ENCODE results near the gene STAT5B.
"Not testable (repeated sequence)": the region's sequence is repeated elsewhere in the genome, so short reads cannot be mapped to it uniquely, and the experiment has no call there.

The STAT5B gene

DNA sequence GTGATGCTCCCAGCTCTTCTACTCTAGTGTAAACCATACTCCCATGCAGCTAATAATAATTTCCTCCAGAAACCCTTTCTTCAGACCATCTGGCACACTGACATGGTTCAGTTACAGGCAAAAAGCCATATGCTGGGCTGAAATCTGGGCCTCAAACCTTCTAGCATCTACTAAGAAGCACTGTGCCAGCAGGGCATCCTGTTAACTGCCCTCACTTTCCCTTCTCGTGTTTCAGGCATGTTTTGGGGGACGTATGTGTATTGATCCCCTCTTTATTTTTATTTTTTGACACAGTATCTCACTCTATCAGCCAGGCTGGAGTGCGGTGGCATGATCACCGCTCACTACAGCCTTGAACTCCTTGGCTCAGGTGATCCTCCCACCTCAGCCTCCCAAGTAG lies 45.4 kb upstream of the STAT5B start:
- H3K4me2 ChIP-seq (ENCODE audit: low read length): no peak overlapping the region
- no peak overlapping the region for H3K4ac ChIP-seq (ENCODE audit: low read depth, low read length)
- no peak overlapping the region for H3K18ac ChIP-seq (ENCODE audit: low read length)
- H3K79me2 ChIP-seq (ENCODE audit: control insufficient read depth, insufficient read depth, low read length, poor library complexity): no peaks in the 10 kb centered on the region
- peaks cover 3 to 8% of the 10 kb centered on the region in 2 experiments for H3K4me1 ChIP-seq (ENCODE audit: control insufficient read depth in 1 of 2, insufficient read depth in 2 of 2, low read length in 2 of 2)
- no peak overlapping the region for H2BK5ac ChIP-seq (ENCODE audit: low read depth, low read length, poor library complexity)
- no peak overlapping the region for H2AFZ ChIP-seq (ENCODE audit: insufficient read depth, low read length, poor library complexity)
- H3K27me3 ChIP-seq (ENCODE audit: insufficient read depth, low read length): no peaks in the 10 kb centered on the region
- H3K36me3 ChIP-seq (ENCODE audit: control insufficient read depth in 1 of 2, insufficient read depth in 2 of 2, low read length in 2 of 2): peaks cover 13 to 30% of the 10 kb centered on the region in 2 experiments
- no CpG with 5 or more reads among the region's 4 CpGs for WGBS (ENCODE audit: extremely low coverage, insufficient coverage, insufficient read length)
- H3K9me3 ChIP-seq (ENCODE audit: insufficient read depth, low read depth, low read length): no peaks in the 10 kb centered on the region
- H3K14ac ChIP-seq (ENCODE audit: low read length): no peak overlapping the region
- no peak overlapping the region for H4K91ac ChIP-seq (ENCODE audit: low read depth, low read length)
- H2BK12ac ChIP-seq (ENCODE audit: low read length): no peak overlapping the region
- H3K27ac ChIP-seq (ENCODE audit: low read depth, low read length): no peak overlapping the region
- no peak for DNase-seq
- no peak overlapping the region for H2BK120ac ChIP-seq (ENCODE audit: insufficient read depth, low read length, poor library complexity)
- H4K8ac ChIP-seq (ENCODE audit: low read depth, low read length): no peak overlapping the region
- no peak overlapping the region for H3K4me3 ChIP-seq (ENCODE audit: low read depth, low read length)
- no peak overlapping the region for H3K9ac ChIP-seq (ENCODE audit: low read length)
- H4K12ac ChIP-seq (ENCODE audit: low read depth, low read length): no peak overlapping the region
- H3K23ac ChIP-seq (ENCODE audit: low read length): no peak overlapping the region
- no peak overlapping the region for H2AK5ac ChIP-seq (ENCODE audit: low read length)
- H3K79me1 ChIP-seq (ENCODE audit: low read length): no peaks in the 10 kb centered on the region

DNA sequence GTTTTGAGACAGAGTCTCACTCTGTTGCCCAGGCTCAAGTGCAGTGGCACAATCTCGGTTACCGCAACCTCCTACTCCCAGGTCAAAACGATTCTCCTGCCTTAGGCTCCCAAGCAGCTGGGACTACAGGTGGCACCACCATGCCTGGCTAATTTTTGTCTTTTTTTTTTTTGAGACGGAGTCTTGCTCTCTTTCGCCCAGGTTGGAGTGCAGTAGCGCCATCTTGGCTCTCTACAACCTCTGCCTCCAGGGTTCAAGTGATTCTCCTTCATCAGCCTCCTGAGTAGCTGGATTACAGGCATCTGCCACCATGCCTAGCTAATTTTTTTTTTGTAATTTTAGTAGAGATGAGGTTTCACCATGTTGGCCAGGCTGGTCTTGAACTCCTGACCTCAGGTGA lies 41.8 kb upstream of the STAT5B start:
- H2AK5ac ChIP-seq (ENCODE audit: low read length); H3K23ac ChIP-seq (ENCODE audit: low read length); H3K4me1 ChIP-seq (ENCODE audit: control insufficient read depth in 1 of 2, insufficient read depth in 2 of 2, low read length in 2 of 2); H2BK5ac ChIP-seq (ENCODE audit: low read depth, low read length, poor library complexity); H3K27me3 ChIP-seq (ENCODE audit: insufficient read depth, low read length); H3K4ac ChIP-seq (ENCODE audit: low read depth, low read length); H2BK120ac ChIP-seq (ENCODE audit: insufficient read depth, low read length, poor library complexity); H3K79me1 ChIP-seq (ENCODE audit: low read length); H3K27ac ChIP-seq (ENCODE audit: low read depth, low read length); H4K91ac ChIP-seq (ENCODE audit: low read depth, low read length); H3K4me2 ChIP-seq (ENCODE audit: low read length); H3K79me2 ChIP-seq (ENCODE audit: control insufficient read depth, insufficient read depth, low read length, poor library complexity); H3K9me3 ChIP-seq (ENCODE audit: insufficient read depth, low read depth, low read length); H2BK12ac ChIP-seq (ENCODE audit: low read length); DNase-seq; H2AFZ ChIP-seq (ENCODE audit: insufficient read depth, low read length, poor library complexity); H3K14ac ChIP-seq (ENCODE audit: low read length); H4K12ac ChIP-seq (ENCODE audit: low read depth, low read length); H3K9ac ChIP-seq (ENCODE audit: low read length); H3K18ac ChIP-seq (ENCODE audit: low read length); H3K4me3 ChIP-seq (ENCODE audit: low read depth, low read length); H4K8ac ChIP-seq (ENCODE audit: low read depth, low read length): not testable (repeated sequence)
- no CpG with 5 or more reads among the region's 6 CpGs for WGBS (ENCODE audit: extremely low coverage, insufficient coverage, insufficient read length)
- H3K36me3 ChIP-seq (ENCODE audit: control insufficient read depth in 1 of 2, insufficient read depth in 2 of 2, low read length in 2 of 2): peaks cover 10 to 25% of the 10 kb centered on the region in 2 experiments

DNA sequence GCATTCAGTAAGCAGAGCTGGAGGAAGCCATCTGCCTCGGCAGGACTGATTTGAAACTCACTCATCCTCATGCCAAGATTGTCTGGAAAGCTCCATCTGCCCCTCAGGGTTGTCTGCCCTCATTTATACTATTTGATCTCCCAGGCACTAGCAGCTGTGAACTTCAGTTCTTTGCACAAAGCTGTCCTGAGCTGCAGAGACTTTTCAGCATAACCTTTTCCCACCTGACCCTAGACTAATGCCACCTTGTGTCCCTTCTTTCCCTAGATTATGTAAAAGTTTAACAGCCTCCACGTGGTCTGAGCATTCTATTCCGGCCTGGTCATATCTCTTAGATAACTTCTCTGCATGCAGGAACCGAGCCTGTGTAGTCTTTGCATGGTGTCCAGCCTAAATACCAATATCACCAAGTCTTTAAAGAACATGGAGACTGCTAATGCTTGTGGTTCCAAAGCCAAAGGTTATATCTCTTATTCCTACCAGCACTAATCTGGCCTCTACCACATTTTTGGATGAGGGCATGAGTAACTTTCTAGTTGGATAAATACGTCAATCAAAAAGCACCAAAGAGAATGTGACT lies 41.2 kb upstream of the STAT5B start:
- H2AK5ac ChIP-seq (ENCODE audit: low read length): no peak overlapping the region
- H3K9ac ChIP-seq (ENCODE audit: low read length): no peak overlapping the region
- no peak overlapping the region for H2BK12ac ChIP-seq (ENCODE audit: low read length)
- no peak overlapping the region for H3K27ac ChIP-seq (ENCODE audit: low read depth, low read length)
- H3K4me1 ChIP-seq (ENCODE audit: control insufficient read depth in 1 of 2, insufficient read depth in 2 of 2, low read length in 2 of 2): peaks cover under 1 to 12% of the 10 kb centered on the region in 2 experiments
- no peak overlapping the region for H2BK120ac ChIP-seq (ENCODE audit: insufficient read depth, low read length, poor library complexity)
- peaks cover 9 to 24% of the 10 kb centered on the region in 2 experiments for H3K36me3 ChIP-seq (ENCODE audit: control insufficient read depth in 1 of 2, insufficient read depth in 2 of 2, low read length in 2 of 2)
- no peak overlapping the region for H2BK5ac ChIP-seq (ENCODE audit: low read depth, low read length, poor library complexity)
- no CpG with 5 or more reads among the region's 5 CpGs for WGBS (ENCODE audit: extremely low coverage, insufficient coverage, insufficient read length)
- H3K79me1 ChIP-seq (ENCODE audit: low read length): no peaks in the 10 kb centered on the region
- H4K91ac ChIP-seq (ENCODE audit: low read depth, low read length): no peak overlapping the region
- no peak overlapping the region for H4K8ac ChIP-seq (ENCODE audit: low read depth, low read length)
- no peaks in the 10 kb centered on the region for H3K27me3 ChIP-seq (ENCODE audit: insufficient read depth, low read length)
- no peak overlapping the region for H3K23ac ChIP-seq (ENCODE audit: low read length)
- no peak overlapping the region for H3K14ac ChIP-seq (ENCODE audit: low read length)
- H3K18ac ChIP-seq (ENCODE audit: low read length): no peak overlapping the region
- no peak overlapping the region for H3K4me3 ChIP-seq (ENCODE audit: low read depth, low read length)
- H3K79me2 ChIP-seq (ENCODE audit: control insufficient read depth, insufficient read depth, low read length, poor library complexity): no peaks in the 10 kb centered on the region
- no peak overlapping the region for H4K12ac ChIP-seq (ENCODE audit: low read depth, low read length)
- DNase-seq: no peak
- H3K4ac ChIP-seq (ENCODE audit: low read depth, low read length): no peak overlapping the region
- no peak overlapping the region for H2AFZ ChIP-seq (ENCODE audit: insufficient read depth, low read length, poor library complexity)
- H3K4me2 ChIP-seq (ENCODE audit: low read length): no peak overlapping the region
- H3K9me3 ChIP-seq (ENCODE audit: insufficient read depth, low read depth, low read length): peaks cover 2% of the 10 kb centered on the region

DNA sequence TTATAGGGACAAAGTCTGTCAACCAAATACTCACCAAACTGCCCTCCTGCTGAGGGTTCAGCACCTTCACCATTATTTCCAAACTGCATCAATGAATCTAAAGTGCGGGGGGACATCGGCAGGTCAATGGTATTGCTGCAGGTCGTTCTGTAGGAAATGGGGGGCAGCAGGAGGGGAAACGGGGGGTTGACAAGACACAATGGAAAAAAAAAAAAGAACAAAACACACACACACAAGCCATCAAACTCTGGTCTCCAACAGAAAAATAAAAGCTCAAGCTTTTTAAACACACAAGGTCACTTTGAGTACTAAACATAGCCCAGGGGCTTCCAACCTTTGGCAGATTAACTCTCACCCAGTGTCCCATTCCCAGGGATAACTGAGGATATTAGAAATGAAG lies 40.6 kb upstream of the STAT5B start:
- Histone ChIP-seq H3K4me1 (ENCODE audit: control insufficient read depth in 1 of 2, insufficient read depth in 2 of 2, low read length in 2 of 2) (peaks cover 7 to 18% of the 10 kb centered on the region in 2 experiments), H3K79me2 (ENCODE audit: control insufficient read depth, insufficient read depth, low read length, poor library complexity) (no peaks in the 10 kb centered on the region), H2BK5ac (ENCODE audit: low read depth, low read length, poor library complexity) (no peak overlapping the region), H3K27me3 (ENCODE audit: insufficient read depth, low read length) (no peaks in the 10 kb centered on the region), H3K27ac (ENCODE audit: low read depth, low read length) (no peak overlapping the region), H3K18ac (ENCODE audit: low read length) (no peak overlapping the region), H3K4ac (ENCODE audit: low read depth, low read length) (no peak overlapping the region), H3K14ac (ENCODE audit: low read length) (no peak overlapping the region), H4K8ac (ENCODE audit: low read depth, low read length) (no peak overlapping the region), H4K91ac (ENCODE audit: low read depth, low read length) (no peak overlapping the region), H3K79me1 (ENCODE audit: low read length) (no peaks in the 10 kb centered on the region), H2BK120ac (ENCODE audit: insufficient read depth, low read length, poor library complexity) (no peak overlapping the region), H3K23ac (ENCODE audit: low read length) (no peak overlapping the region), H3K4me2 (ENCODE audit: low read length) (no peak overlapping the region), H3K4me3 (ENCODE audit: low read depth, low read length) (no peak overlapping the region), H2BK12ac (ENCODE audit: low read length) (no peak overlapping the region), H4K12ac (ENCODE audit: low read depth, low read length) (no peak overlapping the region), H3K9ac (ENCODE audit: low read length) (no peak overlapping the region), H2AK5ac (ENCODE audit: low read length) (no peak overlapping the region), H3K9me3 (ENCODE audit: insufficient read depth, low read depth, low read length) (peaks cover 2% of the 10 kb centered on the region), H2AFZ (ENCODE audit: insufficient read depth, low read length, poor library complexity) (no peak overlapping the region), H3K36me3 (ENCODE audit: control insufficient read depth in 1 of 2, insufficient read depth in 2 of 2, low read length in 2 of 2) (peaks cover 9 to 19% of the 10 kb centered on the region in 2 experiments)
- WGBS (ENCODE audit: extremely low coverage, insufficient coverage, insufficient read length): no CpG with 5 or more reads among the region's 4 CpGs
- no peak for DNase-seq
